Osteoblast (primary cell): ENCODE results near the gene YIPF3. TPM values are rescaled to one million over a fixed set of nuclear protein-coding genes. Genes with fewer than 3 reads are reported as not detected.

ENCODE experiments used
- DNase-seq: peaks from one replicate; pipeline ENCODE4 v3.0.0; 2011; ENCODE audit warnings: low spot score, mixed read lengths; ENCODE audit not compliant: insufficient read length; ENCODE audit errors: missing footprints
- H2AFZ ChIP-seq: 2 replicates; pipeline ENCODE4 v1.6.0; 2011; ENCODE audit warnings: mild to moderate bottlenecking, low read length
- H3K27ac ChIP-seq: 2 replicates; pipeline ENCODE4 v1.5.1; 2011; ENCODE audit warnings: mild to moderate bottlenecking, low read depth, low read length, moderate library complexity
- H3K27me3 ChIP-seq: 2 replicates; pipeline ENCODE4 v1.6.0; 2012; ENCODE audit warnings: mild to moderate bottlenecking, control low read depth, inconsistent platforms, low read length, moderate library complexity; ENCODE audit not compliant: insufficient read depth
- H3K36me3 ChIP-seq: 2 replicates; pipeline ENCODE4 v1.5.1; 2011; ENCODE audit warnings: mild to moderate bottlenecking, low read length, control low read depth, moderate library complexity; ENCODE audit not compliant: insufficient read depth
- H3K4me1 ChIP-seq: 2 replicates; pipeline ENCODE4 v1.5.1; 2011; ENCODE audit warnings: mild to moderate bottlenecking, low read length, control low read depth, moderate library complexity; ENCODE audit not compliant: insufficient read depth
- H3K4me2 ChIP-seq: 2 replicates; pipeline ENCODE4 v1.6.0; 2011; ENCODE audit warnings: mild to moderate bottlenecking, low read length; ENCODE audit not compliant: insufficient read depth
- H3K4me3 ChIP-seq: fragments of 200-600 bp; sonication (generic); 3 replicates; pipeline ENCODE4 v1.5.1; 2012; ENCODE audit warnings: mild to moderate bottlenecking, low read length, inconsistent platforms; ENCODE audit not compliant: insufficient read depth
- H3K79me2 ChIP-seq: 2 replicates; pipeline ENCODE4 v1.6.0; 2012; ENCODE audit warnings: mild to moderate bottlenecking, low read length, control low read depth, inconsistent platforms; ENCODE audit not compliant: insufficient read depth
- H3K9me3 ChIP-seq: 2 replicates; pipeline ENCODE4 v1.5.1; 2011; ENCODE audit warnings: low read depth, low read length, control low read depth
- H4K20me1 ChIP-seq: 2 replicates; pipeline ENCODE4 v1.6.0; 2012; ENCODE audit warnings: mild to moderate bottlenecking, low read length, control low read depth; ENCODE audit not compliant: insufficient read depth
- total RNA-seq: library from RNA; depleted of rRNA; stranded (reverse); fragments of >200 nt; gene quantifications from 2 replicates; pipeline ENCODE4 v1.2.3, GENCODE V29; 2012
- TF ChIP-seq, protein P1 (sequence below): IDR thresholded peaks from 2 replicates; pipeline ENCODE4 v1.5.1; 2011; ENCODE audit warnings: mild to moderate bottlenecking, low read depth, low read length, moderate library complexity; ENCODE audit errors: extremely low read depth

Gene YIPF3
- total RNA-seq, 1 donor = 98.8 TPM

DNA sequence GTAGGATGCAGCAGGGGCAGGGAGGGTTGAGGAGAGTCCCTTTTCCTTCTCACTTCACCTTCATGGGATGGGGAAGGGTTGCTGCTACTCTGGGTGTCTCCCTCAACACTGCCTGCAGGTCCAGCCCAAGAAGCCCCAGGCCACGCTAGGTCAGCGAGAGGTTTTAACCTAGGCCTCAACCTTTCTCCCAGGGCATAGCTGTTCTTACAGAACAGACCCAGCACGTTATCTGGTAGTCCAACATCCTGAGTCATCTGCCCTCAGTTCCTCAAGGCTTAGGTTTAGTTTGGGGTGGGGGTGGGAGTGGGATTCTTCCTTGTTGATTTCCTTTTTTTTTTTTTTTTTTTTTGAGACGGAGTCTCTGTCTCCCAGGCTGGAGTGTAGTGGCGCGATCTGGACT, 22.4 kb downstream of the YIPF3 start:
- Histone ChIP-seq H3K36me3 (peaks cover 15% of the 10 kb centered on the region), H3K4me1 (peaks cover 55% of the 10 kb centered on the region)

DNA sequence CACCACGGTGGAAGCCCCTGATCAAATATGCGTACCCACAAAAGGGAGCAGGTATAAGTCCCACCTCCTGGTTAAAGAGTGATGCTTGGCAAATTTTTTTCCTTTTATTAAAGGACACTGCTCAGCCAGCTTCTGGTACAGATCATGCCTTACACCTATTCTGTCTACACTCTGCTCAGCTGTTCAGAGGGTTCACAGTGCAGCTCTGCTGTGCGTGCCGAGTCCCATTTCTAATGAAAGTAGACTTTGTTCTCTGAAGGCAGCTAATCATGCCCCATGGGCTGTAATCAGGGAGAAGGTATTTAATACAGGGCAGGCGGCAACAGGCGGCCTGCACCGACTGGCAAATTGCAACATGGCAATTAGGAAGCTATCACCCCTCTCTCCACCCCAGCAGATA, 22.9 kb downstream of the YIPF3 start:
- DNase-seq = peak; percentile 49
- Histone ChIP-seq H3K4me3 (no peak overlapping the region), H3K79me2 (peaks cover 51% of the 10 kb centered on the region), H2AFZ (no peak overlapping the region), H3K27ac (no peak overlapping the region), H3K27me3 (no peaks in the 10 kb centered on the region), H3K4me1 (peaks cover 55% of the 10 kb centered on the region), H3K9me3 (no peaks in the 10 kb centered on the region), H3K4me2 (no peak overlapping the region), H4K20me1 (peaks cover 48% of the 10 kb centered on the region), H3K36me3 (peaks cover 10% of the 10 kb centered on the region)
- TF ChIP-seq, protein P1, sequence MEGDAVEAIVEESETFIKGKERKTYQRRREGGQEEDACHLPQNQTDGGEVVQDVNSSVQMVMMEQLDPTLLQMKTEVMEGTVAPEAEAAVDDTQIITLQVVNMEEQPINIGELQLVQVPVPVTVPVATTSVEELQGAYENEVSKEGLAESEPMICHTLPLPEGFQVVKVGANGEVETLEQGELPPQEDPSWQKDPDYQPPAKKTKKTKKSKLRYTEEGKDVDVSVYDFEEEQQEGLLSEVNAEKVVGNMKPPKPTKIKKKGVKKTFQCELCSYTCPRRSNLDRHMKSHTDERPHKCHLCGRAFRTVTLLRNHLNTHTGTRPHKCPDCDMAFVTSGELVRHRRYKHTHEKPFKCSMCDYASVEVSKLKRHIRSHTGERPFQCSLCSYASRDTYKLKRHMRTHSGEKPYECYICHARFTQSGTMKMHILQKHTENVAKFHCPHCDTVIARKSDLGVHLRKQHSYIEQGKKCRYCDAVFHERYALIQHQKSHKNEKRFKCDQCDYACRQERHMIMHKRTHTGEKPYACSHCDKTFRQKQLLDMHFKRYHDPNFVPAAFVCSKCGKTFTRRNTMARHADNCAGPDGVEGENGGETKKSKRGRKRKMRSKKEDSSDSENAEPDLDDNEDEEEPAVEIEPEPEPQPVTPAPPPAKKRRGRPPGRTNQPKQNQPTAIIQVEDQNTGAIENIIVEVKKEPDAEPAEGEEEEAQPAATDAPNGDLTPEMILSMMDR = no peak

More for the DNA sequence above, 22.4 kb downstream of the YIPF3 start:
- no peak overlapping the region for H3K4me3 ChIP-seq
- TF ChIP-seq, protein P1 = no peak
- no peaks in the 10 kb centered on the region for H3K27me3 ChIP-seq
- DNase-seq = no peak
- H2AFZ ChIP-seq = no peak overlapping the region
- H3K79me2 ChIP-seq = peaks cover 46% of the 10 kb centered on the region
- no peak overlapping the region for H3K4me2 ChIP-seq
- no peak overlapping the region for H3K27ac ChIP-seq
- peaks cover 43% of the 10 kb centered on the region for H4K20me1 ChIP-seq
- H3K9me3 ChIP-seq = no peaks in the 10 kb centered on the region

DNA sequence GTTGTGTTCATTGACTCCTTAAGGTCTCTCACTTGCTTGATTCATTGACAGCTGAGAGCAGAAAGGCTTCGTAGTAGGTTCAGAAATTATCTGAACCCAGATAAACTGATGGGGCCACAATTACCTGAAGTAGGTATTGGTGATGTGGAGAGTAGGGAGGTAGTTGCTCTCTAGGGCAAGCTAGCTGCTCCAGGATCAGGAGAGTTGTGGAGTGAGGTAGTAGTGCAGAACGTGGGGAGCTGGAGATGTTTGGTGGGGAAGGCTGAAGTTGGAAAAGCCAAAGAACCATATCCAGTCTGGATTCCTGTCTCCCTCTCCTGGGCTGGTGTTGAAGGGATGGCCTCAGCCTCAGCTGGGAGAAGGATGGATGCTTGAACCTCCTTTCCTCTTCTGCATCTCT, 23.5 kb downstream of the YIPF3 start:
- H3K4me3 ChIP-seq = no peak overlapping the region
- peaks cover 60% of the 10 kb centered on the region for H3K4me1 ChIP-seq
- peaks cover 54% of the 10 kb centered on the region for H4K20me1 ChIP-seq
- peaks cover 53% of the 10 kb centered on the region for H3K79me2 ChIP-seq
- peak overlapping the region; percentile 87 for H3K4me2 ChIP-seq
- H3K9me3 ChIP-seq = no peaks in the 10 kb centered on the region
- TF ChIP-seq, protein P1 = no peak
- no peak overlapping the region for H2AFZ ChIP-seq
- H3K36me3 ChIP-seq = peaks cover 4% of the 10 kb centered on the region
- H3K27ac ChIP-seq = no peak overlapping the region
- DNase-seq = no peak
- H3K27me3 ChIP-seq = no peaks in the 10 kb centered on the region

DNA sequence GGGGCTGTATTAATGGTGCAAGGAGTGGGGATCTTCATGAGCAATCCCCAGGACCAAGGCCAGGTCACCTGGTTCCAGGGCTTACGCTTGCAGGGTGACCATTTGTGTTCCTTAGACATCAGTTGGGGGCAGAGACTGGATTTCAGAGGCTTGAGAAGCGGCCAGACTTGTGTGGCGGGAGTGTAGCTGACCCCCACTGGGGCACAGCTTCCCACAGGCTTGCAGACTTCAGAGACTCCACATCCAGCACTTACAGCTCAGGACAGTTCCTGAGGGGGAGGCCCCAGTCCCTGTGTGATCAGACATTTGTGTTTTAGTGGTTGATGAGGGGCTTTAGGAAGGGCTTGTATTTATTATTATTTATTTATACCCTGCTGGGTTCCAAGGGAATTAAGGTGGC, 24.1 kb downstream of the YIPF3 start:
- Histone ChIP-seq H3K4me2 (peak overlapping the region; percentile 87), H4K20me1 (peaks cover 57% of the 10 kb centered on the region), H2AFZ (no peak overlapping the region), H3K4me3 (peak overlapping the region; percentile 59), H3K79me2 (peaks cover 52% of the 10 kb centered on the region), H3K27me3 (no peaks in the 10 kb centered on the region), H3K9me3 (no peaks in the 10 kb centered on the region), H3K4me1 (peaks cover 62% of the 10 kb centered on the region), H3K27ac (peak overlapping the region; percentile 29), H3K36me3 (no peaks in the 10 kb centered on the region)
- TF ChIP-seq, protein P1 = no peak
- DNase-seq = peak; percentile 90
